RWPE2 (cell line): ENCODE results near the gene CDK8.
"Not testable (repeated sequence)": the region's sequence is repeated elsewhere in the genome, so short reads cannot be mapped to it uniquely, and the experiment has no call there.

ENCODE experiments used
- ATAC-seq: fragments of 200-7000 bp; cut with Tn5 transposase; 3 replicates; pipeline ENCODE4 v1.9.1; 2021; ENCODE audit warnings: low read depth
- DNase-seq: peaks from one replicate; pipeline ENCODE4 v3.0.0-alpha.2; 2020; ENCODE audit warnings: low spot score
- H3K27ac ChIP-seq: fragments of 450-650 bp; 2 replicates; pipeline ENCODE4 v1.5.1; 2017; ENCODE audit warnings: mild to moderate bottlenecking; ENCODE audit not compliant: poor library complexity, severe bottlenecking
- H3K27me3 ChIP-seq: fragments of 250-450 bp; sonication (Bioruptor Pico); 2 replicates; pipeline ENCODE4 v1.5.1; 2021; ENCODE audit warnings: mild to moderate bottlenecking, moderate library complexity; ENCODE audit not compliant: insufficient read depth, poor library complexity, severe bottlenecking
- H3K36me3 ChIP-seq: fragments of 250-450 bp; sonication (Bioruptor Pico); 2 replicates; pipeline ENCODE4 v1.5.1; 2020; ENCODE audit warnings: low read depth, mild to moderate bottlenecking, moderate library complexity
- H3K4me1 ChIP-seq: fragments of 250-450 bp; sonication (Bioruptor Pico); 2 replicates; pipeline ENCODE4 v1.5.1; 2021; ENCODE audit warnings: mild to moderate bottlenecking, moderate library complexity; ENCODE audit not compliant: insufficient read depth, poor library complexity, severe bottlenecking
- H3K4me3 ChIP-seq: fragments of 250-450 bp; sonication (Bioruptor Pico); 2 replicates; pipeline ENCODE4 v1.5.1; 2021; ENCODE audit warnings: mild to moderate bottlenecking, moderate library complexity; ENCODE audit not compliant: severe bottlenecking
- H3K9me3 ChIP-seq: fragments of 250-450 bp; sonication (Bioruptor Pico); 2 replicates; pipeline ENCODE4 v1.5.1; 2021; ENCODE audit warnings: mild to moderate bottlenecking, moderate library complexity; ENCODE audit not compliant: severe bottlenecking
- CTCF ChIP-seq: fragments of 450-650 bp; IDR thresholded peaks from one replicate; pipeline ENCODE4 v1.5.1; 2017; ENCODE audit warnings: mild to moderate bottlenecking, moderate library complexity; ENCODE audit not compliant: poor library complexity, severe bottlenecking

Gene CDK8

GRCh38 chr13:26308250-26308649 is 54.3 kb downstream of the CDK8 start:
- Histone ChIP-seq H3K27ac (no peak overlapping the region), H3K4me1 (peaks cover 13% of the 10 kb centered on the region), H3K4me3 (no peak overlapping the region), H3K27me3 (no peaks in the 10 kb centered on the region), H3K9me3 (no peaks in the 10 kb centered on the region), H3K36me3 (no peaks in the 10 kb centered on the region)
- no peak for TF ChIP-seq CTCF
- DNase-seq (no peak), ATAC-seq (no peak)

GRCh38 chr13:26308836-26309235 is 54.9 kb downstream of the CDK8 start:
- no peaks in the 10 kb centered on the region for H3K9me3 ChIP-seq
- DNase-seq: no peak
- H3K4me3 ChIP-seq: no peak overlapping the region
- H3K27ac ChIP-seq: no peak overlapping the region
- no peak for ATAC-seq
- H3K27me3 ChIP-seq: no peaks in the 10 kb centered on the region
- TF ChIP-seq CTCF: no peak
- no peaks in the 10 kb centered on the region for H3K36me3 ChIP-seq
- H3K4me1 ChIP-seq: peaks cover 13% of the 10 kb centered on the region

GRCh38 chr13:26310003-26310402 is 56.1 kb downstream of the CDK8 start:
- no peak for TF ChIP-seq CTCF
- Histone ChIP-seq H3K4me3 (no peak overlapping the region), H3K36me3 (no peaks in the 10 kb centered on the region), H3K4me1 (peaks cover 12% of the 10 kb centered on the region), H3K27me3 (no peaks in the 10 kb centered on the region), H3K9me3 (no peaks in the 10 kb centered on the region), H3K27ac (no peak overlapping the region)
- DNase-seq (no peak), ATAC-seq (no peak)

GRCh38 chr13:26310470-26310869 is 56.5 kb downstream of the CDK8 start:
- H3K4me3 ChIP-seq: no peak overlapping the region
- no peaks in the 10 kb centered on the region for H3K9me3 ChIP-seq
- no peak for TF ChIP-seq CTCF
- H3K27ac ChIP-seq: no peak overlapping the region
- ATAC-seq (no peak), DNase-seq (no peak)
- peaks cover 8% of the 10 kb centered on the region for H3K4me1 ChIP-seq
- no peaks in the 10 kb centered on the region for H3K36me3 ChIP-seq
- no peaks in the 10 kb centered on the region for H3K27me3 ChIP-seq

GRCh38 chr13:26312019-26312418 is 58.1 kb downstream of the CDK8 start:
- not testable (repeated sequence) for H3K36me3 ChIP-seq, H3K4me3 ChIP-seq, H3K4me1 ChIP-seq, H3K9me3 ChIP-seq, H3K27me3 ChIP-seq, DNase-seq, ATAC-seq, H3K27ac ChIP-seq

GRCh38 chr13:26316095-26316494 is 62.2 kb downstream of the CDK8 start:
- H3K36me3 ChIP-seq, H3K27ac ChIP-seq, ATAC-seq, H3K4me1 ChIP-seq, H3K27me3 ChIP-seq, H3K9me3 ChIP-seq, DNase-seq, H3K4me3 ChIP-seq: not testable (repeated sequence)
